Measurements from ENCODE around the gene PCDH9.
"Not testable (repeated sequence)": the region's sequence is repeated elsewhere in the genome, so short reads cannot be mapped to it uniquely, and the experiment has no call there.

PCDH9 gene

GRCh38 chr13:66665991-66666390, 564.1 kb downstream of the PCDH9 start:
- DNase-seq (ENCODE audit: low spot score): peak; percentile 95
- FAIRE-seq: peak; percentile 87

GRCh38 chr13:66663711-66664110, 566.4 kb downstream of the PCDH9 start:
- DNase-seq (ENCODE audit: low spot score) (peak; percentile 30), FAIRE-seq (peak; percentile 78)

- FAIRE-seq (no peak), DNase-seq (ENCODE audit: low spot score) (no peak)
Measured at GRCh38 chr13:66663206-66663605, 566.9 kb downstream of the PCDH9 start.

- FAIRE-seq (no peak), DNase-seq (ENCODE audit: low spot score) (no peak)
Measured at GRCh38 chr13:66661336-66661735, 568.8 kb downstream of the PCDH9 start.

GRCh38 chr13:66660468-66660813, 569.7 kb downstream of the PCDH9 start:
- FAIRE-seq (no peak), DNase-seq (ENCODE audit: low spot score) (no peak)

- peak; percentile 80 for FAIRE-seq
- peak; percentile 70 for DNase-seq (ENCODE audit: low spot score)
Measured at GRCh38 chr13:66659701-66660467, 570.3 kb downstream of the PCDH9 start.

GRCh38 chr13:66659286-66659685, 570.9 kb downstream of the PCDH9 start:
- FAIRE-seq (no peak), DNase-seq (ENCODE audit: low spot score) (no peak)

GRCh38 chr13:66657165-66657881, 572.8 kb downstream of the PCDH9 start:
- no peak for FAIRE-seq
- peak; percentile 79 for DNase-seq (ENCODE audit: low spot score)

- no peak for DNase-seq (ENCODE audit: low spot score)
- FAIRE-seq: no peak
Measured at GRCh38 chr13:66655847-66656454, 574.2 kb downstream of the PCDH9 start.

- FAIRE-seq (no peak), DNase-seq (ENCODE audit: low spot score) (no peak)
Measured at GRCh38 chr13:66644855-66645460, 585.2 kb downstream of the PCDH9 start.

GRCh38 chr13:66640231-66640630, 589.9 kb downstream of the PCDH9 start:
- FAIRE-seq (no peak), DNase-seq (ENCODE audit: low spot score) (no peak)

GRCh38 chr13:66639044-66639443, 591.1 kb downstream of the PCDH9 start:
- FAIRE-seq (no peak), DNase-seq (ENCODE audit: low spot score) (no peak)

- DNase-seq (ENCODE audit: low spot score): peak; percentile 56
- no peak for FAIRE-seq
Measured at GRCh38 chr13:66635526-66635925, 594.6 kb downstream of the PCDH9 start.

GRCh38 chr13:66634384-66634783, 595.8 kb downstream of the PCDH9 start:
- no peak for DNase-seq (ENCODE audit: low spot score)
- no peak for FAIRE-seq

- no peak for DNase-seq (ENCODE audit: low spot score)
- FAIRE-seq: no peak
Measured at GRCh38 chr13:66627512-66627911, 602.6 kb downstream of the PCDH9 start.

- FAIRE-seq (no peak), DNase-seq (ENCODE audit: low spot score) (no peak)
Measured at GRCh38 chr13:66624302-66624701, 605.8 kb downstream of the PCDH9 start.

GRCh38 chr13:66623129-66623820, 606.9 kb downstream of the PCDH9 start:
- DNase-seq (ENCODE audit: low spot score) (no peak), FAIRE-seq (no peak)

- DNase-seq (ENCODE audit: low spot score); FAIRE-seq: not testable (repeated sequence)
Measured at GRCh38 chr13:66621906-66622447, 608.2 kb downstream of the PCDH9 start.

GRCh38 chr13:66618702-66619101, 611.4 kb downstream of the PCDH9 start:
- FAIRE-seq: peak; percentile 71
- peak; percentile 13 for DNase-seq (ENCODE audit: low spot score)

- DNase-seq (ENCODE audit: low spot score) (no peak), FAIRE-seq (no peak)
Measured at GRCh38 chr13:66617786-66618185, 612.4 kb downstream of the PCDH9 start.

- FAIRE-seq (no peak), DNase-seq (ENCODE audit: low spot score) (no peak)
Measured at GRCh38 chr13:66612983-66613382, 617.2 kb downstream of the PCDH9 start.

All from RCC 7860 (cell line).